ENCODE data around the gene PPM1N. TPM values are rescaled to one million over a fixed set of nuclear protein-coding genes. Genes with fewer than 3 reads are reported as not detected.

Gene PPM1N
- total RNA-seq, 1 experiment from 2014 or later: 2.5 TPM

DNA sequence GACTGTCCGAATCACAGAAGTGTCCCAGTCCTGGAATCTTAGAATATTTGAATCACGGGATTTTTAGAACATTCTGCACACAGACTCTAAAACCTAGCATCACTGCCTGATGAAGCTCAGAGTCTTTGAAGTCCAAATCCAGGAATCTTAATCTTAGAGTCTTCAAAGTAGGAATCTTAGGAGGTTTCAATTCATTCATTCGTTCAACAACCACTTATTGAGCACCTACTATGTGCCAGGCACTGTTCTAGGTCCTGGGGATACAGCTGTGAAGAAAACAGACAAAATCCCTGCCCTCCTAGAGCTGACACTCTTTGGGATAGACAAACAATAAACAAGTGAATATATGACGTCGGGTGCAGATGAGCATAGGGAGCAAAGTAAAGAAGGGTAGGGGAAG is 3.1 kb upstream of the PPM1N start:
- Histone ChIP-seq H3K79me2 (ENCODE audit: low read length) (no peaks in the 10 kb centered on the region), H3K9me2 (replicated peaks; ENCODE audit: low read length) (no peaks in the 10 kb centered on the region), H2AFZ (ENCODE audit: low read length) (no peak overlapping the region), H3K27me3 (ENCODE audit: low read length) (no peaks in the 10 kb centered on the region), H3K27ac (ENCODE audit: low read length) (no peak overlapping the region), H4K20me1 (ENCODE audit: low read length) (no peaks in the 10 kb centered on the region), H3K4me1 (ENCODE audit: insufficient read depth, low read length) (peaks cover 7% of the 10 kb centered on the region; the same call in 1 of the 2 replicates), H3K9me3 (ENCODE audit: low read length) (no peaks in the 10 kb centered on the region), H3K4me2 (ENCODE audit: low read length) (no peak overlapping the region), H3K36me3 (ENCODE audit: low read depth, low read length) (no peaks in the 10 kb centered on the region), H3K4me3 (ENCODE audit: low read length) (no peak overlapping the region), H3F3A (ENCODE audit: low read length, unreplicated experiment) (no peaks in the 10 kb centered on the region), H3K9ac (ENCODE audit: low read length) (no peak overlapping the region)
- POLR2A ChIA-PET (ENCODE audit: unreplicated experiment): no interaction called here
- CTCF ChIA-PET: interaction anchor here (0.6 kb wide), 1 partner anchor 16 kb away, joined by 3 read pairs; no protein-coding TSS in a partner anchor
- intact Hi-C loops (cut with micrococcal nuclease): loop anchor here (10.0 kb wide), 1 partner anchor 150 kb away; no protein-coding TSS in a partner anchor
- no peak for DNase-seq
- ATAC-seq: no peak
- no peak for TF ChIP-seq EZH2phosphoT487 (IDR thresholded peaks at IDR 0.05; ENCODE audit: borderline replicate concordance, low read length)
- TF ChIP-seq EZH2 (IDR thresholded peaks at IDR 0.05; ENCODE audit: low read length, unreplicated experiment): no peak
- no peak for TF ChIP-seq CTCF (conservative IDR thresholded peaks at IDR 0.05; ENCODE audit: low read depth, low read length)
- no TSS peak for BruUV-seq (replicated peaks)

DNA sequence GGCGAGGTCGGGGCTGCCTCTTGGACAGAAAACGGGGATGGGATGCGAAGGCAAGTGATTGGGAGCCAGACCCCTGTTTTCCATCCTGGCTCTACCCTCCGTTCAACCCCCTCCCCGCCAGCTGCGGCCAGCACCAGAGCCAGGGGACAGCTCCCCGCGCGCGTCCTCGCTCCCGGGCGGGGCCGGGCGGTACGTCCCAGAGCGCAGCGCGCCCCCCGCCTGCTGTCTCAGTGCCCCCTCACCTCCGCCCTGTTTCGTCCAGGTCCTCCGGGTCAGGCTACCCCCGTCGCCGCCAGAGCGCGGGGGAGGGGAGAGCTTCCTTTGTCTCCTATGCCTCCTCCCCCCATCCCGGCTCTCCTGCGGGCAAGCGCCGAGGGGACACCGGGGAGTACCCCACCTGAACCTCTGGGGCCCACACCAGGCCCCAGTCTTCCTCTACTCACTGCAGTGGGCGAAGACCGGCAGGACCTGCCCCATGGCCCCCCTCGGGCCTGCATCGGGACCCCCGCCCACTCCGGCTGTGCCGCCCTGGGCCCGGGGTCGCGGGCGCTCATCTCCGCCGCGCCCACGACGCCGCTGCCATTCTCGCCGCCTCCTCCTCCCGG is 1.8 kb upstream of the PPM1N start:
- ChIA-PET POLR2A (ENCODE audit: unreplicated experiment) (no interaction called here), CTCF (no interaction called here)
- Histone ChIP-seq H3K4me2 (ENCODE audit: low read length) (peak overlapping the region; percentile 92), H3K27me3 (ENCODE audit: low read length) (no peaks in the 10 kb centered on the region), H3K9me2 (replicated peaks; ENCODE audit: low read length) (no peaks in the 10 kb centered on the region), H4K20me1 (ENCODE audit: low read length) (no peaks in the 10 kb centered on the region), H3K27ac (ENCODE audit: low read length) (no peak overlapping the region), H3K4me3 (ENCODE audit: low read length) (peak overlapping the region; percentile 75), H3K36me3 (ENCODE audit: low read depth, low read length) (no peaks in the 10 kb centered on the region), H3K9me3 (ENCODE audit: low read length) (no peaks in the 10 kb centered on the region), H3F3A (ENCODE audit: low read length, unreplicated experiment) (no peaks in the 10 kb centered on the region), H3K9ac (ENCODE audit: low read length) (no peak overlapping the region; the same call in 1 of the 2 replicates), H3K79me2 (ENCODE audit: low read length) (no peaks in the 10 kb centered on the region), H2AFZ (ENCODE audit: low read length) (peak overlapping the region; percentile 72), H3K4me1 (ENCODE audit: insufficient read depth, low read length) (peaks cover 7% of the 10 kb centered on the region; the same call in 1 of the 2 replicates)
- ATAC-seq: peak; percentile 8; the same call in 1 of the 2 replicates
- BruUV-seq (replicated peaks): no TSS peak
- TF ChIP-seq EZH2 (IDR thresholded peaks at IDR 0.05; ENCODE audit: low read length, unreplicated experiment) (no peak), EZH2phosphoT487 (IDR thresholded peaks at IDR 0.05; ENCODE audit: borderline replicate concordance, low read length) (no peak), CTCF (conservative IDR thresholded peaks at IDR 0.05; ENCODE audit: low read depth, low read length) (no peak)
- intact Hi-C loops (cut with micrococcal nuclease): loop anchor here (10.0 kb wide), 1 partner anchor 148 kb away; no protein-coding TSS in a partner anchor
- peak; percentile 18 for DNase-seq

DNA sequence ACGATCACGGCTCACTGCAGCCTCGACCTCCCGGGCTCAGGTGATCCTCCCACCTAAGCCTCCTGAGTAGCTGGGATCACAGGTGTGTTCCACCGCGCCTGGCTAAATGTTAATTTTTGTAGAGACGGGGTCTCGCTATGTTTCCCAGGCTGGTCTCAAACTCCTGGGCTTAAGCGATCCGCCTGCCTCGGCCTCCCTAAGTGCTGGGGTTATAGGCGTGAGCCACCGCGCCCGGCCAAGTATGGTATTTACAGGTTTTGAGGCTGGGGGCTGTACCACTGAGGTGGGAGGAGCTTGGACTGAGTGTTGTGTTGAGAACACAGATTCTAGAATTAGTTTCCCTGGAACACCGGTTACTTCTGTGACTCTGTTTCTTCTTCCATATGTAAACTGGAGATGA is 452 bp upstream of the PPM1N start:
- Histone ChIP-seq H3K9ac (ENCODE audit: low read length) (no peak overlapping the region), H3K4me2 (ENCODE audit: low read length) (peak overlapping the region; percentile 62; the same call in 1 of the 2 replicates), H3F3A (ENCODE audit: low read length, unreplicated experiment) (no peaks in the 10 kb centered on the region), H3K4me1 (ENCODE audit: insufficient read depth, low read length) (peaks cover 7% of the 10 kb centered on the region; the same call in 1 of the 2 replicates), H4K20me1 (ENCODE audit: low read length) (no peaks in the 10 kb centered on the region), H3K36me3 (ENCODE audit: low read depth, low read length) (no peaks in the 10 kb centered on the region), H3K9me3 (ENCODE audit: low read length) (no peaks in the 10 kb centered on the region), H2AFZ (ENCODE audit: low read length) (no peak overlapping the region), H3K4me3 (ENCODE audit: low read length) (peak overlapping the region; percentile 42; the same call in 1 of the 2 replicates), H3K27ac (ENCODE audit: low read length) (no peak overlapping the region), H3K27me3 (ENCODE audit: low read length) (no peaks in the 10 kb centered on the region), H3K9me2 (replicated peaks; ENCODE audit: low read length) (no peaks in the 10 kb centered on the region), H3K79me2 (ENCODE audit: low read length) (no peaks in the 10 kb centered on the region)
- intact Hi-C loops (cut with micrococcal nuclease): loop anchor here (10.0 kb wide), 1 partner anchor 147 kb away; no protein-coding TSS in a partner anchor
- BruUV-seq (replicated peaks): no TSS peak
- no peak for TF ChIP-seq EZH2phosphoT487 (IDR thresholded peaks at IDR 0.05; ENCODE audit: borderline replicate concordance, low read length)
- TF ChIP-seq CTCF (conservative IDR thresholded peaks at IDR 0.05; ENCODE audit: low read depth, low read length): no peak
- no peak for TF ChIP-seq EZH2 (IDR thresholded peaks at IDR 0.05; ENCODE audit: low read length, unreplicated experiment)
- ATAC-seq (no peak), DNase-seq (no peak)
- ChIA-PET CTCF (no interaction called here), POLR2A (ENCODE audit: unreplicated experiment) (no interaction called here)

All from PC-3 (cell line).